K562 (cell line): Measurements from ENCODE around the gene PSMA5. TPM values are rescaled to one million over a fixed set of nuclear protein-coding genes. Genes with fewer than 3 reads are reported as not detected.

Source experiments
- ATF3 ChIP-seq, 2 experiments: fragments of 450-650 bp in 1 of 2; sonication (generic) in 1 of 2; formaldehyde crosslinking in 1 of 2; IDR thresholded peaks in 1 of 2; conservative IDR thresholded peaks in 1 of 2; 2 replicates each; pipeline versions ENCODE4 v1.6.1 to v1.8.1; 2016 to 2023; ENCODE audit warnings: mild to moderate bottlenecking in 2 of 2, moderate library complexity in 2 of 2, inconsistent platforms in 1 of 2, missing genetic modification reagents in 1 of 2
- CSDE1 ChIP-seq, 2 experiments: fragments of 450-650 bp; IDR thresholded peaks; 2 replicates each; pipeline ENCODE4 v1.6.1; 2016; ENCODE audit warnings: mild to moderate bottlenecking in 1 of 2
- HDAC2 ChIP-seq: fragments of 450-650 bp; IDR thresholded peaks from 2 replicates; pipeline ENCODE4 v1.6.1; 2016; ENCODE audit warnings: mild to moderate bottlenecking
- IRF2 ChIP-seq: sonication (generic); formaldehyde crosslinking; IDR thresholded peaks from 2 replicates; pipeline ENCODE4 v1.8.1; 2022; ENCODE audit warnings: mild to moderate bottlenecking, missing genetic modification reagents
- NRF1 ChIP-seq, 2 experiments: fragments of 450-650 bp; IDR thresholded peaks in 1 of 2; conservative IDR thresholded peaks in 1 of 2; 2 replicates each; pipeline ENCODE4 v1.6.1; 2014; ENCODE audit warnings: mild to moderate bottlenecking in 2 of 2
- POLR2AphosphoS2 ChIP-seq: IDR thresholded peaks from 2 replicates; pipeline ENCODE4 v1.6.1; 2012; ENCODE audit warnings: low read length, improper control_type of control experiment
- SNRNP70 ChIP-seq: fragments of 200-400 bp; formaldehyde crosslinking; optimal IDR thresholded peaks from 2 replicates; pipeline ENCODE3; 2017; ENCODE audit warnings: low read depth, low read length
- TEAD4 ChIP-seq, 2 experiments: sonication (generic) in 1 of 2; formaldehyde crosslinking in 1 of 2; IDR thresholded peaks; 2 replicates each; pipeline versions ENCODE4 v1.6.1 to v1.8.0; 2012 to 2022; ENCODE audit warnings: borderline replicate concordance in 1 of 2, inconsistent platforms in 1 of 2, low read length in 1 of 2, mild to moderate bottlenecking in 1 of 2, missing genetic modification reagents in 1 of 2
- TRIM24 ChIP-seq, 2 experiments: fragments of 450-650 bp; IDR thresholded peaks; 2 replicates each; pipeline ENCODE4 v1.6.1; 2016
- ZHX1 ChIP-seq: fragments of 150-350 bp; conservative IDR thresholded peaks from 2 replicates; pipeline ENCODE4 v1.6.1; 2014; ENCODE audit warnings: low read length
- ZNF12 ChIP-seq: sonication (generic); formaldehyde crosslinking; IDR thresholded peaks from 2 replicates; pipeline ENCODE4 v1.4.0; 2020; ENCODE audit warnings: mild to moderate bottlenecking, missing genetic modification reagents
- polyA plus RNA-seq, 8 experiments: library from polyadenylated mRNA; depleted of rRNA in 4 of 8; stranded (reverse) in 5 of 8; unstranded in 3 of 8; fragments of >200 nt; fragmentation: Nextera tagmentation in 2 of 8; fragmentation: Illumina TruSeq in 1 of 8; extraction: Ambion mirVana in 2 of 8; extraction: Trizol in 1 of 8; gene quantifications; 2 replicates each; pipeline versions ENCODE4 v1.2.1 to v1.2.3, GENCODE V29; 2011 to 2014; ENCODE audit warnings: inconsistent platforms in 1 of 8, missing spikeins in 1 of 8
- total RNA-seq, 7 experiments: library from RNA; depleted of rRNA in 6 of 7; stranded (reverse); fragments of >200 nt in 6 of 7; fragmentation: Illumina TruSeq in 2 of 7; extraction: Trizol in 2 of 7; gene quantifications; 2 replicates each; pipeline versions ENCODE4 v1.2.1 to v1.2.3, GENCODE V29; 2011 to 2021; ENCODE audit warnings: low replicate concordance in 1 of 7
- TF ChIP-seq, protein P1 (sequence below): fragments of 200-800 bp; sonication (Bioruptor generic); IDR thresholded peaks from 2 replicates; pipeline ENCODE4 v1.6.1; 2016; ENCODE audit warnings: missing genetic modification characterization, missing compliant biosample characterization
- TF ChIP-seq, protein P2 (sequence below), 2 experiments: fragments of 450-650 bp; conservative IDR thresholded peaks; 2 replicates each; pipeline ENCODE4 v1.6.1; 2017; ENCODE audit warnings: mild to moderate bottlenecking in 2 of 2, moderate library complexity in 2 of 2

Gene PSMA5
- total and polyA plus RNA-seq, 9 of the 15 experiments (the other 6 are each of a cell fraction or from before 2014, with no cell fraction given): 82.6 to 542 (median 287) TPM

DNA sequence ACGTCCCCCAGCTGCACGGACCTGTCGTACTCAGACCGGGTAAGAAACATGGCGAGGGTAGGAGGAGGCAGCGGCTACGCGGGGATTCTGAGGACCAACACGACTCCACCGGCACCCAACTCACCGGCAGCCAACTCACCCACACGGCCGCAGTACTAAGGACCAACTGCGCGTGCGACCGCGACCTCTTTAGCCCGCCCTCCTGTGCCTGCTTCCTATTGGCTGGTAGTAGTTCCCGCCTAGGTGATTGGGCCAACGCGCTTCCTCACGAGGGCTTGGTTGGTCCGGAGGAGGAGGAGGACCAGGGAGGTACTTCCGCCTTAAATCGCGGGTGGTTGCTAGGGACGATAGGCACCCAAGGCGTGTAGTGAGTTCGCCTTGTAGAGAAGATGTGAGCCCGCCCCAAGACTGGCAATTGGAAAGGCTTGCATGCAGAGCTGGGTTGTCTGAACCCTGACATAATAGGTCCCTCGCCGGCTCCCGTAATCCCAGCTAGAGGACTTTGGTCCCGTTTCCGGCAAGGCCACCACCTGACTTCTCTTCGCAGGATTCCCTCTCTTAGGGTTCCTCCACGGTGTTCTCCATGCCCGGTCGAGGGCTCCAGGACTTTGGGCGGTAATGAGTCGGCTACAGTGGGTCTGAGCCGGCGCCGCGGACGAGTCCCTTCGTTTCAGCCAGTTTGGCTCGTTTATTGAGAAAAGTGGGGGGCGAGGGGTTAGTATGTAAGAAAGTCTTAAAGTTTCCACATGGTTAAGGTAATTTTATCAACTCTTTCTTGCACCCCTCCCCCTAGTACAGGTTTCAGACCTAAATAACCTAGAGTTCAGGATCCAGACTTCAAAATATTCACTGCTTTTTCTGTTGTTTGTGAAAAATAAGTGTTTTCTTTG lies at the start of gene PSMA5 (continued):
- TF ChIP-seq SNRNP70: no peak
- TF ChIP-seq POLR2AphosphoS2: peak; percentile 75; the same call in 1 of the 2 replicates
- TF ChIP-seq NRF1 (conservative IDR thresholded peaks at IDR 0.05 in 1 of 2, IDR thresholded peaks at IDR 0.05 in 1 of 2): peak; percentile 91 to 93
- peak in 1 of 2 experiments; percentile 34; a peak in 1 of 4 replicates for TF ChIP-seq CSDE1 (IDR thresholded peaks at IDR 0.05)
- no peak for TF ChIP-seq ZNF12
- peak; percentile 70 for TF ChIP-seq HDAC2
- TF ChIP-seq ATF3 (IDR thresholded peaks at IDR 0.05): 0 out of 2 replicates have a peak, but pooled peaks have one; percentile 47
- no peak; the same call in 1 of the 2 replicates for TF ChIP-seq ATF3 (CRISPR knock-in tag; conservative IDR thresholded peaks at IDR 0.05)
- TF ChIP-seq, protein P1, sequence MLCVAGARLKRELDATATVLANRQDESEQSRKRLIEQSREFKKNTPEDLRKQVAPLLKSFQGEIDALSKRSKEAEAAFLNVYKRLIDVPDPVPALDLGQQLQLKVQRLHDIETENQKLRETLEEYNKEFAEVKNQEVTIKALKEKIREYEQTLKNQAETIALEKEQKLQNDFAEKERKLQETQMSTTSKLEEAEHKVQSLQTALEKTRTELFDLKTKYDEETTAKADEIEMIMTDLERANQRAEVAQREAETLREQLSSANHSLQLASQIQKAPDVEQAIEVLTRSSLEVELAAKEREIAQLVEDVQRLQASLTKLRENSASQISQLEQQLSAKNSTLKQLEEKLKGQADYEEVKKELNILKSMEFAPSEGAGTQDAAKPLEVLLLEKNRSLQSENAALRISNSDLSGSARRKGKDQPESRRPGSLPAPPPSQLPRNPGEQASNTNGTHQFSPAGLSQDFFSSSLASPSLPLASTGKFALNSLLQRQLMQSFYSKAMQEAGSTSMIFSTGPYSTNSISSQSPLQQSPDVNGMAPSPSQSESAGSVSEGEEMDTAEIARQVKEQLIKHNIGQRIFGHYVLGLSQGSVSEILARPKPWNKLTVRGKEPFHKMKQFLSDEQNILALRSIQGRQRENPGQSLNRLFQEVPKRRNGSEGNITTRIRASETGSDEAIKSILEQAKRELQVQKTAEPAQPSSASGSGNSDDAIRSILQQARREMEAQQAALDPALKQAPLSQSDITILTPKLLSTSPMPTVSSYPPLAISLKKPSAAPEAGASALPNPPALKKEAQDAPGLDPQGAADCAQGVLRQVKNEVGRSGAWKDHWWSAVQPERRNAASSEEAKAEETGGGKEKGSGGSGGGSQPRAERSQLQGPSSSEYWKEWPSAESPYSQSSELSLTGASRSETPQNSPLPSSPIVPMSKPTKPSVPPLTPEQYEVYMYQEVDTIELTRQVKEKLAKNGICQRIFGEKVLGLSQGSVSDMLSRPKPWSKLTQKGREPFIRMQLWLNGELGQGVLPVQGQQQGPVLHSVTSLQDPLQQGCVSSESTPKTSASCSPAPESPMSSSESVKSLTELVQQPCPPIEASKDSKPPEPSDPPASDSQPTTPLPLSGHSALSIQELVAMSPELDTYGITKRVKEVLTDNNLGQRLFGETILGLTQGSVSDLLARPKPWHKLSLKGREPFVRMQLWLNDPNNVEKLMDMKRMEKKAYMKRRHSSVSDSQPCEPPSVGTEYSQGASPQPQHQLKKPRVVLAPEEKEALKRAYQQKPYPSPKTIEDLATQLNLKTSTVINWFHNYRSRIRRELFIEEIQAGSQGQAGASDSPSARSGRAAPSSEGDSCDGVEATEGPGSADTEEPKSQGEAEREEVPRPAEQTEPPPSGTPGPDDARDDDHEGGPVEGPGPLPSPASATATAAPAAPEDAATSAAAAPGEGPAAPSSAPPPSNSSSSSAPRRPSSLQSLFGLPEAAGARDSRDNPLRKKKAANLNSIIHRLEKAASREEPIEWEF: no peak
- no peak for TF ChIP-seq ZHX1
- peak in 1 of 2 experiments; percentile 5; a peak in 1 of 4 replicates for TF ChIP-seq TRIM24 (IDR thresholded peaks at IDR 0.05)
- no peak for TF ChIP-seq IRF2 (CRISPR knock-in tag)
- TF ChIP-seq, protein P2, sequence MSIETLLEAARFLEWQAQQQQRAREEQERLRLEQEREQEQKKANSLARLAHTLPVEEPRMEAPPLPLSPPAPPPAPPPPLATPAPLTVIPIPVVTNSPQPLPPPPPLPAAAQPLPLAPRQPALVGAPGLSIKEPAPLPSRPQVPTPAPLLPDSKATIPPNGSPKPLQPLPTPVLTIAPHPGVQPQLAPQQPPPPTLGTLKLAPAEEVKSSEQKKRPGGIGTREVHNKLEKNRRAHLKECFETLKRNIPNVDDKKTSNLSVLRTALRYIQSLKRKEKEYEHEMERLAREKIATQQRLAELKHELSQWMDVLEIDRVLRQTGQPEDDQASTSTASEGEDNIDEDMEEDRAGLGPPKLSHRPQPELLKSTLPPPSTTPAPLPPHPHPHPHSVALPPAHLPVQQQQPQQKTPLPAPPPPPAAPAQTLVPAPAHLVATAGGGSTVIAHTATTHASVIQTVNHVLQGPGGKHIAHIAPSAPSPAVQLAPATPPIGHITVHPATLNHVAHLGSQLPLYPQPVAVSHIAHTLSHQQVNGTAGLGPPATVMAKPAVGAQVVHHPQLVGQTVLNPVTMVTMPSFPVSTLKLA (conservative IDR thresholded peaks at IDR 0.05): peak; percentile 94 to 97
- peak; percentile 10; the same call in 1 of the 2 replicates for TF ChIP-seq TEAD4 (IDR thresholded peaks at IDR 0.05; ENCODE audit: low read length)
- no peak for TF ChIP-seq TEAD4 (CRISPR knock-in tag; IDR thresholded peaks at IDR 0.05; ENCODE audit: borderline replicate concordance)
